BE2C (cell line): Measurements from ENCODE around the gene PLCL2.

Source experiments
- DNase-seq: peaks from one replicate; pipeline ENCODE4 v3.0.0-alpha.2; 2020
- H3K27me3 ChIP-seq: fragments of 250-450 bp; sonication (Bioruptor Pico); 2 replicates; pipeline ENCODE4 v1.5.1; 2020; ENCODE audit warnings: mild to moderate bottlenecking
- H3K36me3 ChIP-seq: fragments of 250-450 bp; sonication (Bioruptor Pico); 2 replicates; pipeline ENCODE4 v1.5.1; 2020; ENCODE audit warnings: mild to moderate bottlenecking
- H3K4me1 ChIP-seq: fragments of 250-450 bp; sonication (Bioruptor Pico); 2 replicates; pipeline ENCODE4 v1.5.1; 2020
- H3K4me3 ChIP-seq: 2 replicates; pipeline ENCODE4 v1.5.1; 2011; ENCODE audit warnings: low read depth, low read length
- H3K9me3 ChIP-seq: fragments of 250-450 bp; sonication (Bioruptor Pico); 2 replicates; pipeline ENCODE4 v1.5.1; 2020
- CTCF ChIP-seq: IDR thresholded peaks from 2 replicates; pipeline ENCODE4 v1.5.1; 2012; ENCODE audit warnings: mild to moderate bottlenecking, low read depth, low read length

PLCL2 gene

DNA sequence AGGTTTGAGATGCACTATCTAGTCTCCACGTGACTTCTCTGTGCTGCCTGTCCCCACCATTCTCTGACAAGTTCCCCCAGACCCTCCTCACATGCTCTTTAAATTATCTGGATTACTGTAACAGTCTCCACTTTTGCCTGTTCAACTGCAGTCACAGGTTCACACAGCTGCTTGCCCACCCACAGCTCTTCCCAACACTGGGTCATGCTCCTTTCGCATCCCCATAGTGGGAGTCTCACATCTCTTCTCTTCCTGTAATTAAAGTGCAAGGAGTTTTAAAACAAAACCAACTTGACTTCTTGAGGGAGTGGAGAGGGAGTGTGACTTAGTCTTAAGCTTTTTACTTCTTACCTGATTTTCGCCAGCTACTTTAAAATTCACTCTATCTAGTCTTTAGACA is 178.8 kb downstream of the PLCL2 start:
- Histone ChIP-seq H3K36me3 (no peaks in the 10 kb centered on the region), H3K27me3 (no peaks in the 10 kb centered on the region), H3K4me3 (no peak overlapping the region), H3K9me3 (no peaks in the 10 kb centered on the region), H3K4me1 (no peaks in the 10 kb centered on the region)
- no peak for TF ChIP-seq CTCF
- no peak for DNase-seq

DNA sequence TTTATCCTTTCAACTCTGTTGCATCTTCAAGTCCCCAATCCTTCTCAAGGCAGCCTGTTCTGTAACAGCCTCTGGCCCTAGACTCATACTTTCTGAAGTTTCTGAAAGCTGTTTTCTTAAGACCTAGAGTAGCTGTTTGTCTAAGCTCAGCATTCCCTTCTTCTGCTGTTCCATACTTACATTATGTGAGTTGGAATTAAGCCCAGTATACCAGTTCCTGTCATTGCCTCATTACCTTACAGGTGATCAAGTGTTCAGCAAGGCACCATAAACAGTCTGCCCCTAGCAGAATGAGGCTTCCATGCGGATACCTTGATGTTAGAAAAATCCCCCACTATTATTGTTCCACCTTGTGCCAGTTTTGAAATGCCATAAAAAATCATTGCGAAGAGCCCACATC is 180.6 kb downstream of the PLCL2 start:
- Histone ChIP-seq H3K9me3 (no peaks in the 10 kb centered on the region), H3K36me3 (no peaks in the 10 kb centered on the region), H3K27me3 (no peaks in the 10 kb centered on the region), H3K4me3 (no peak overlapping the region), H3K4me1 (no peaks in the 10 kb centered on the region)
- DNase-seq, result no peak
- TF ChIP-seq CTCF, result no peak

DNA sequence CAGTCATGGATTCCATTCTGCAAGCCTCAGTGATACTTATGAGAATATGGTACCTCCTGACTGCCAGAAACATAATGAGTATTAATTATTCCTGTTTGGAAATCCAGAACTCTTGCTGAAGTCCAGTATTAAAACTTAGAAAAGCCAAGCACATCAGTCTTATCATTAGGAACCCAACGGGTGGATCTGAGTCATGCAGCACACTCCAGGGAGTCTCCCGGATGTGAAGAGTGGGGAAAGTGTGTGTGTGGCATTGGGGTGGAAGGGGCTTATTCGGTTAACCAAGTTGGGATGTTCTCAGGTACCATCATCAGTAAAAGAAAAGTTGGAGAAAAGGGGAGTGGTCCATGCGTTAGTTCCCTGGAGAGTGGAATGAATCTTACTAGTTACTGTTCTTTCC is 181.1 kb downstream of the PLCL2 start:
- H3K9me3 ChIP-seq, result no peaks in the 10 kb centered on the region
- no peaks in the 10 kb centered on the region for H3K36me3 ChIP-seq
- no peak for DNase-seq
- no peaks in the 10 kb centered on the region for H3K27me3 ChIP-seq
- no peak for TF ChIP-seq CTCF
- no peaks in the 10 kb centered on the region for H3K4me1 ChIP-seq
- H3K4me3 ChIP-seq, result no peak overlapping the region

DNA sequence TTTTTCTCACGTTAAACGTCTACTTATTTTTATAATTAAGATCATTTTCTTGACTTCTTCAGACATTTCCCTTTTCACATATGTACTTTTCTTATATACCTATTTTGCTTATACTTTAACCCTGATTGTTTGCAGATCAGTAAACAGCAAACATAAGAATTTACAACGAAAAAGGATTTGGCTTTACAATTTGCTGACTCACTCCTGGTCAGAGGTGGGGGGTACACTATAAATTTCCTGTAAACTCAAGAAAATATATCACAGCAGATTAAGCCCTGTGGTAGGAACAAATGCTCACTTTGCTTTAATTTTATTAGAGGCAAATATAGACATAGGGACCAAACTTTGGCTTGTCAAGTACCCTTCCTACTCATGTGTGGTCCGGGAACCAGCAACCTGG is 185.0 kb downstream of the PLCL2 start:
- TF ChIP-seq CTCF, result no peak
- Histone ChIP-seq H3K27me3 (no peaks in the 10 kb centered on the region), H3K4me3 (no peak overlapping the region), H3K36me3 (no peaks in the 10 kb centered on the region), H3K9me3 (no peaks in the 10 kb centered on the region), H3K4me1 (no peaks in the 10 kb centered on the region)
- DNase-seq, result no peak

DNA sequence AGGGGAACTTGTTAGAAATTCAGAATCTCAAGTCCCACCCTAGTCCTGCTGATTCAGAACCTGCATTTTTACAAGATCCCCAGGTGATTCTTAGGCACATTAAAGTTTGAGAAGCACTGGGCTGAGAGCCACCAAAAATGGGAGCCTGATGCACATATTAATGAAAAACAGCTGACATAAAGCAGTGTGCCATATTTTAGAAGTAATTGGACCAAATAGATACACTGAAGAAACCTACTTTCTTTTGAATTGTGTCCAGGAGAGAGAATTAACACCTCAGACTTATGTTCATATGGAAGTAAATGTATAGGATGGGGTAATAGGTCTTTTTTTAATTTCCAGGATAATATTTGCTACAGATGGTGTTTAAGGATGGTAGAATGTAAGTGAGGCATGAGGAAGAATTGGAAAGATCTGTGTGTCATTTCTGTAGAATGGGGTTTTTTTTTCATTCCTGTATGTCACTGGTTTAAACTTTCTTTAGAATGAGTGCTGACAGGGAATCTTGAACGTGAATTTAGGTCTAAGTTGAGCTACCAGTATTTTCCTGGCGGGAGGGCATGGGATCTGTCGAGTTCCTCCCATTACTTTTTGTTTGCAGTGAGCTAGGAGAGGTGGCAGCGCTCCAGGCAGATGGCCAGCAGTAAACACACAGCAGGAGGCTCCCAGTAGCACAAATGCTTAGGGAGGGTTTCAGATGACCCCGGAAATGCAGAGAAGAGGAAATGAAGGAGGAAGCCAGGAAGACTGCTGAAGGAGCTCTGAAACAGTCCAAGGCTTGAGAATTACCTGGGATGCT is 185.6 kb downstream of the PLCL2 start:
- H3K4me1 ChIP-seq, result no peaks in the 10 kb centered on the region
- no peak for DNase-seq
- H3K9me3 ChIP-seq, result no peaks in the 10 kb centered on the region
- no peaks in the 10 kb centered on the region for H3K36me3 ChIP-seq
- no peaks in the 10 kb centered on the region for H3K27me3 ChIP-seq
- TF ChIP-seq CTCF, result no peak
- no peak overlapping the region for H3K4me3 ChIP-seq

GRCh38 chr3:17074559-17074958 is 189.8 kb downstream of the PLCL2 start:
- Histone ChIP-seq H3K4me1 (no peaks in the 10 kb centered on the region), H3K36me3 (no peaks in the 10 kb centered on the region), H3K4me3 (no peak overlapping the region), H3K9me3 (no peaks in the 10 kb centered on the region), H3K27me3 (no peaks in the 10 kb centered on the region)
- DNase-seq, result no peak
- no peak for TF ChIP-seq CTCF
